GM12878 (cell line): Measurements from ENCODE around the gene PPARA. TPM values are rescaled to one million over a fixed set of nuclear protein-coding genes. Genes with fewer than 3 reads are reported as not detected.

ENCODE experiments used
- ATAC-seq: fragments of 200-7000 bp; cut with Tn5 transposase; 3 replicates; pipeline ENCODE4 v1.9.1; 2020; ENCODE audit warnings: mild to moderate bottlenecking, moderate library complexity
- BruUV-seq: library from RNA; stranded (reverse); fragments of 400-500 nt; replicated peaks from 2 replicates; lab custom pipeline; 2021; lab: Mats Ljungman, UMichigan
- CTCF ChIA-PET: fragments of 300-600 bp; sonication (Branson Sonifier 250); formaldehyde crosslinking; extraction: SDS; loops from one replicate; lab custom pipeline; 2021; ENCODE audit warnings: inconsistent platforms; lab: Yijun Ruan, JAX
- POLR2A ChIA-PET: fragments of 350-600 bp; formaldehyde crosslinking; extraction: SDS; loops from one replicate; lab custom pipeline; 2021; ENCODE audit warnings: inconsistent platforms; lab: Charles Lee
- RAD21 ChIA-PET: fragments of 300-600 bp; sonication (Branson Sonifier 250); formaldehyde crosslinking; loops from one replicate; lab custom pipeline; 2023; ENCODE audit warnings: antibody characterized with exemption; ENCODE audit not compliant: unreplicated experiment; lab: Charles Lee
- SMC1A ChIA-PET: fragments of 300-600 bp; sonication (Branson Sonifier 250); formaldehyde crosslinking; loops from one replicate; lab custom pipeline; 2023; ENCODE audit not compliant: unreplicated experiment, uncharacterized antibody; lab: Charles Lee
- DNase-seq: peaks from one replicate; pipeline ENCODE4 v3.0.0-alpha.2; 2011; ENCODE audit warnings: low read depth, low spot score
- FAIRE-seq: peaks from 3 replicates; lab custom pipeline; 2011; peaks lifted over from hg19 to GRCh38; lab: Jason Lieb, UNC
- H2AFZ ChIP-seq: 2 replicates; pipeline ENCODE4 v1.6.0; 2011; ENCODE audit warnings: low read depth, low read length, control low read depth; ENCODE audit not compliant: control insufficient read depth
- H3K27ac ChIP-seq: 2 replicates; pipeline ENCODE4 v1.5.1; 2011; ENCODE audit warnings: control low read depth; ENCODE audit not compliant: control insufficient read depth, insufficient read depth
- H3K27me3 ChIP-seq, 2 experiments: replicated peaks in 1 of 2; 2 replicates each; pipeline versions ENCODE4 v1.6.0 to v1.6.1; 2011; ENCODE audit warnings: low read length in 1 of 2; ENCODE audit not compliant: control insufficient read depth in 2 of 2, insufficient read depth in 2 of 2
- H3K36me3 ChIP-seq, 2 experiments: 2 replicates each; pipeline ENCODE4 v1.5.1; 2011; ENCODE audit warnings: low read length in 1 of 2; ENCODE audit not compliant: control insufficient read depth in 2 of 2, insufficient read depth in 2 of 2
- H3K4me1 ChIP-seq: 2 replicates; pipeline ENCODE4 v1.6.1; 2011; ENCODE audit warnings: mild to moderate bottlenecking, low read length, moderate library complexity, mixed read lengths; ENCODE audit not compliant: control insufficient read depth, insufficient read depth
- H3K4me2 ChIP-seq: 2 replicates; pipeline ENCODE4 v1.6.0; 2011; ENCODE audit warnings: control low read depth; ENCODE audit not compliant: control insufficient read depth, insufficient read depth
- H3K4me3 ChIP-seq: fragments of 200-600 bp; sonication (generic); 2 replicates; pipeline ENCODE4 v1.5.1; 2016
- H3K79me2 ChIP-seq: 2 replicates; pipeline ENCODE4 v1.6.0; 2011; ENCODE audit warnings: low read length; ENCODE audit not compliant: control insufficient read depth, insufficient read depth
- H3K9ac ChIP-seq: 2 replicates; pipeline ENCODE4 v1.8.0; 2011; ENCODE audit warnings: low read length, control low read depth, mixed read lengths; ENCODE audit not compliant: control insufficient read depth, insufficient read depth
- H3K9me3 ChIP-seq: replicated peaks from 3 replicates; pipeline ENCODE4 v1.5.1; 2011; ENCODE audit warnings: mild to moderate bottlenecking, low read length; ENCODE audit not compliant: control insufficient read depth, insufficient read depth
- H4K20me1 ChIP-seq: 2 replicates; pipeline ENCODE4 v1.6.0; 2011; ENCODE audit not compliant: control insufficient read depth, insufficient read depth
- BACH1 ChIP-seq: fragments of 450-650 bp; IDR thresholded peaks from 2 replicates; pipeline ENCODE4 v1.6.1; 2017; ENCODE audit warnings: mild to moderate bottlenecking, borderline replicate concordance
- CHD2 ChIP-seq: IDR thresholded peaks from 2 replicates; pipeline ENCODE4 v1.6.1; 2011; ENCODE audit warnings: low read depth, low read length, improper control_type of control experiment, borderline replicate concordance
- FOS ChIP-seq: IDR thresholded peaks from 3 replicates; pipeline ENCODE4 v1.6.1; 2011; ENCODE audit warnings: borderline replicate concordance; ENCODE audit not compliant: insufficient read length; ENCODE audit errors: extremely low read depth
- HDAC2 ChIP-seq: fragments of 200-600 bp; sonication (generic); IDR thresholded peaks from 2 replicates; pipeline ENCODE4 v1.6.1; 2017
- MTA3 ChIP-seq: IDR thresholded peaks from 2 replicates; pipeline ENCODE4 v1.6.1; 2012; ENCODE audit warnings: low read length, inconsistent platforms, borderline replicate concordance
- MYB ChIP-seq: fragments of 150-350 bp; IDR thresholded peaks from 2 replicates; pipeline ENCODE4 v1.6.1; 2014; ENCODE audit warnings: mild to moderate bottlenecking, low read depth, low read length, borderline replicate concordance
- POLR2AphosphoS2 ChIP-seq: IDR thresholded peaks from 2 replicates; pipeline ENCODE4 v1.6.1; 2011; ENCODE audit warnings: low read depth, mild to moderate bottlenecking, low read length, improper control_type of control experiment, moderate library complexity
- RUNX3 ChIP-seq: IDR thresholded peaks from 2 replicates; pipeline ENCODE4 v1.6.1; 2012; ENCODE audit warnings: low read length, inconsistent platforms
- ZNF217 ChIP-seq: fragments of 450-650 bp; IDR thresholded peaks from 2 replicates; pipeline ENCODE4 v1.6.1; 2017; ENCODE audit warnings: antibody characterized with exemption, mild to moderate bottlenecking
- WGBS: methylation state at CpG from one replicate; pipeline ENCODE4 v1.1.6; 2016; ENCODE audit warnings: low lambda C conversion rate; ENCODE audit not compliant: insufficient replicate concordance, insufficient coverage; ENCODE audit errors: missing lambda C conversion rate; 5-methylcytosine and 5-hydroxymethylcytosine counted together
- in situ Hi-C: fragments of 300-500 bp; cut with MboI; formaldehyde crosslinking; loops from 9 replicates; pipeline ENCODE4 v1.14.3; 2018; ENCODE audit warnings: mixed read lengths
- intact Hi-C: fragments of 100-400 bp; cut with micrococcal nuclease; formaldehyde crosslinking; loops from one replicate; pipeline ENCODE4 v1.14.2; 2022; ENCODE audit not compliant: unreplicated experiment
- polyA plus RNA-seq, 11 experiments: library from polyadenylated mRNA; depleted of rRNA in 4 of 11; unstranded in 6 of 11; stranded (reverse) in 5 of 11; fragments of >200 nt; fragmentation: Nextera tagmentation in 4 of 11; fragmentation: Illumina TruSeq in 1 of 11; extraction: Ambion mirVana in 4 of 11; extraction: Trizol in 1 of 11; gene quantifications; 1 replicate in 1 of 11; 2 replicates in 10 of 11; pipeline versions ENCODE4 v1.2.1 to v1.2.3, GENCODE V29; 2011 to 2016; ENCODE audit warnings: inconsistent platforms in 2 of 11, missing spikeins in 2 of 11, low read depth in 1 of 11
- total RNA-seq, 4 experiments: library from RNA; depleted of rRNA in 3 of 4; stranded (reverse); fragments of >200 nt in 3 of 4; fragmentation: Illumina TruSeq in 1 of 4; extraction: Trizol in 1 of 4; gene quantifications; 2 replicates each; pipeline versions ENCODE4 v1.2.1 to v1.2.3, GENCODE V29; 2013 to 2021
- TF ChIP-seq, protein P1 (sequence below): fragments of 450-650 bp; IDR thresholded peaks from 2 replicates; pipeline ENCODE4 v1.6.1; 2017; ENCODE audit warnings: mild to moderate bottlenecking, moderate library complexity
- TF ChIP-seq, protein P2 (sequence below): fragments of 450-650 bp; conservative IDR thresholded peaks from 2 replicates; pipeline ENCODE4 v1.6.1; 2017; ENCODE audit warnings: mild to moderate bottlenecking, moderate library complexity
- TF ChIP-seq, protein P3 (sequence below): IDR thresholded peaks from 2 replicates; pipeline ENCODE4 v1.6.1; 2011; ENCODE audit warnings: low read depth, low read length, improper control_type of control experiment, borderline replicate concordance
- TF ChIP-seq, protein P4 (sequence below): IDR thresholded peaks from 2 replicates; pipeline ENCODE4 v1.6.1; 2011; ENCODE audit warnings: mild to moderate bottlenecking, low read depth, low read length, moderate library complexity; ENCODE audit not compliant: insufficient replicate concordance
- TF ChIP-seq, protein P5 (sequence below): IDR thresholded peaks from 2 replicates; pipeline ENCODE4 v1.6.1; 2012; ENCODE audit warnings: low read depth, low read length, improper control_type of control experiment

The PPARA gene
- total and polyA plus RNA-seq, 10 of the 15 experiments (the other 5 are each of a cell fraction or from before 2014, with no cell fraction given) = 0.72 to 10.4 (median 4.6) TPM

DNA sequence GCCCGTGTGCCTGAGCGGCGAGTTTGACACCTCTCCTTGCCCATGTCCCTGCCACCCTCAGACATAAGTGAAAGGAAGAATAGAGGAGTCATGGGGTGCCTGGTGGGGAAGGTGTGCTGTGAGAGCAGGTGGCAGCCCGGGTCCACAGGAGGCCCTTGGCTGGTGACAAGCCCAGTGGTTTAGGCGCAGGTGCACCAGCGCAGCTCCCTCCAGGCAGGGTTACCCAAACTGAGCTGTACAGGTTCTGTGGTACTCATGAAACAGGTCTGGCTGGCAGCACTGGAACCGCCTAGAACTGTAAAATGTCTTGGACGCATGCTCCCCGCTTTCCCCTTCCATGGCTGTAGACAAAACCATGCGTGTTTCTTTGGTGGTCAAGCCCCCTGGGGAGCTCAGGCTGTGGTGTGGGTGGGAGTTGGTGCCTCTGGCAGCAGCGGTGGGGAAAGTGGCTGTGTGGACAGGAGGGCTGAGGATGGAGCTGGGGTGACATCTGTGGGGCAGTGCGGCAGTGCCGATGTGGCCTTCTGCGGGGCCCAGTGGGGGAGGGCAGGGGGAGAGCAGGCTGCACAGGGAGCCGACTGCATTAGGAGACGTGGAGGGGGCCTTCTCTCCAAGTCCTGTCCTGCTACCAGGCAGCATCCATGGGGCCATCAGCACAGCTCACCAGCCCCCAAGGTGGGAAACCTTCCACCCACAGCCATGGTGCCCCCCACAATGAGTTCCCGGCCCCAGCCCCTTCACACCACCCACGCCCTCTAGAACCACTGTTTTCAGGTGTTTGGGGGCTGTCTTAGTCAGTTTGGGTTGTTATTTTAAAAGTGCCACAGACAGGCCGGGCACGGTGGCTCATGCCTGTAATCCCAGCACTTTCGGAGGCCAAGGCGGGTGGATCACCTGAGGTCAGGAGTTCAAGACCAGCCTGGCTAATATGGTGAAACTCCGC, 140.8 kb downstream of the PPARA start:
- Histone ChIP-seq H3K27me3 (no peaks in the 10 kb centered on the region), H3K27ac (no peak overlapping the region), H3K9me3 (no peaks in the 10 kb centered on the region; the same call in 2 of the 3 replicates), H3K4me2 (no peak overlapping the region), H3K36me3 (peaks cover 0 to 3% of the 10 kb centered on the region in 2 experiments; a peak in 2 of 4 replicates), H3K9ac (no peak overlapping the region), H3K4me3 (no peak overlapping the region), H3K4me1 (peaks cover 41% of the 10 kb centered on the region), H2AFZ (no peak overlapping the region), H3K79me2 (peaks cover 23% of the 10 kb centered on the region), H4K20me1 (no peaks in the 10 kb centered on the region)
- ATAC-seq (no peak), DNase-seq (no peak), FAIRE-seq (no peak)
- ChIA-PET POLR2A (interaction anchor here (0.6 to 1.1 kb wide), 2 partner anchors 10 to 983 kb away, joined by 3 to 4 read pairs; no protein-coding TSS in a partner anchor), CTCF (no interaction called here), RAD21 (no interaction called here), SMC1A (no interaction called here)
- no TSS peak for BruUV-seq
- in situ Hi-C loops = no loop called here
- intact Hi-C loops = no loop called here
- WGBS = 96% methylated on average over 20 of the region's 23 CpGs
- TF ChIP-seq MYB (no peak), POLR2AphosphoS2 (no peak), ZNF217 (no peak), RUNX3 (no peak), BACH1 (no peak), HDAC2 (no peak), FOS (no peak), CHD2 (no peak), MTA3 (no peak)
- TF ChIP-seq, protein P1, sequence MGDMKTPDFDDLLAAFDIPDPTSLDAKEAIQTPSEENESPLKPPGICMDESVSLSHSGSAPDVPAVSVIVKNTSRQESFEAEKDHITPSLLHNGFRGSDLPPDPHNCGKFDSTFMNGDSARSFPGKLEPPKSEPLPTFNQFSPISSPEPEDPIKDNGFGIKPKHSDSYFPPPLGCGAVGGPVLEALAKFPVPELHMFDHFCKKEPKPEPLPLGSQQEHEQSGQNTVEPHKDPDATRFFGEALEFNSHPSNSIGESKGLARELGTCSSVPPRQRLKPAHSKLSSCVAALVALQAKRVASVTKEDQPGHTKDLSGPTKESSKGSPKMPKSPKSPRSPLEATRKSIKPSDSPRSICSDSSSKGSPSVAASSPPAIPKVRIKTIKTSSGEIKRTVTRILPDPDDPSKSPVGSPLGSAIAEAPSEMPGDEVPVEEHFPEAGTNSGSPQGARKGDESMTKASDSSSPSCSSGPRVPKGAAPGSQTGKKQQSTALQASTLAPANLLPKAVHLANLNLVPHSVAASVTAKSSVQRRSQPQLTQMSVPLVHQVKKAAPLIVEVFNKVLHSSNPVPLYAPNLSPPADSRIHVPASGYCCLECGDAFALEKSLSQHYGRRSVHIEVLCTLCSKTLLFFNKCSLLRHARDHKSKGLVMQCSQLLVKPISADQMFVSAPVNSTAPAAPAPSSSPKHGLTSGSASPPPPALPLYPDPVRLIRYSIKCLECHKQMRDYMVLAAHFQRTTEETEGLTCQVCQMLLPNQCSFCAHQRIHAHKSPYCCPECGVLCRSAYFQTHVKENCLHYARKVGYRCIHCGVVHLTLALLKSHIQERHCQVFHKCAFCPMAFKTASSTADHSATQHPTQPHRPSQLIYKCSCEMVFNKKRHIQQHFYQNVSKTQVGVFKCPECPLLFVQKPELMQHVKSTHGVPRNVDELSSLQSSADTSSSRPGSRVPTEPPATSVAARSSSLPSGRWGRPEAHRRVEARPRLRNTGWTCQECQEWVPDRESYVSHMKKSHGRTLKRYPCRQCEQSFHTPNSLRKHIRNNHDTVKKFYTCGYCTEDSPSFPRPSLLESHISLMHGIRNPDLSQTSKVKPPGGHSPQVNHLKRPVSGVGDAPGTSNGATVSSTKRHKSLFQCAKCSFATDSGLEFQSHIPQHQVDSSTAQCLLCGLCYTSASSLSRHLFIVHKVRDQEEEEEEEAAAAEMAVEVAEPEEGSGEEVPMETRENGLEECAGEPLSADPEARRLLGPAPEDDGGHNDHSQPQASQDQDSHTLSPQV = no peak
- TF ChIP-seq, protein P2, sequence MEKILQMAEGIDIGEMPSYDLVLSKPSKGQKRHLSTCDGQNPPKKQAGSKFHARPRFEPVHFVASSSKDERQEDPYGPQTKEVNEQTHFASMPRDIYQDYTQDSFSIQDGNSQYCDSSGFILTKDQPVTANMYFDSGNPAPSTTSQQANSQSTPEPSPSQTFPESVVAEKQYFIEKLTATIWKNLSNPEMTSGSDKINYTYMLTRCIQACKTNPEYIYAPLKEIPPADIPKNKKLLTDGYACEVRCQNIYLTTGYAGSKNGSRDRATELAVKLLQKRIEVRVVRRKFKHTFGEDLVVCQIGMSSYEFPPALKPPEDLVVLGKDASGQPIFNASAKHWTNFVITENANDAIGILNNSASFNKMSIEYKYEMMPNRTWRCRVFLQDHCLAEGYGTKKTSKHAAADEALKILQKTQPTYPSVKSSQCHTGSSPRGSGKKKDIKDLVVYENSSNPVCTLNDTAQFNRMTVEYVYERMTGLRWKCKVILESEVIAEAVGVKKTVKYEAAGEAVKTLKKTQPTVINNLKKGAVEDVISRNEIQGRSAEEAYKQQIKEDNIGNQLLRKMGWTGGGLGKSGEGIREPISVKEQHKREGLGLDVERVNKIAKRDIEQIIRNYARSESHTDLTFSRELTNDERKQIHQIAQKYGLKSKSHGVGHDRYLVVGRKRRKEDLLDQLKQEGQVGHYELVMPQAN = no peak
- TF ChIP-seq, protein P3, sequence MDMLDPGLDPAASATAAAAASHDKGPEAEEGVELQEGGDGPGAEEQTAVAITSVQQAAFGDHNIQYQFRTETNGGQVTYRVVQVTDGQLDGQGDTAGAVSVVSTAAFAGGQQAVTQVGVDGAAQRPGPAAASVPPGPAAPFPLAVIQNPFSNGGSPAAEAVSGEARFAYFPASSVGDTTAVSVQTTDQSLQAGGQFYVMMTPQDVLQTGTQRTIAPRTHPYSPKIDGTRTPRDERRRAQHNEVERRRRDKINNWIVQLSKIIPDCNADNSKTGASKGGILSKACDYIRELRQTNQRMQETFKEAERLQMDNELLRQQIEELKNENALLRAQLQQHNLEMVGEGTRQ = no peak
- TF ChIP-seq, protein P4, sequence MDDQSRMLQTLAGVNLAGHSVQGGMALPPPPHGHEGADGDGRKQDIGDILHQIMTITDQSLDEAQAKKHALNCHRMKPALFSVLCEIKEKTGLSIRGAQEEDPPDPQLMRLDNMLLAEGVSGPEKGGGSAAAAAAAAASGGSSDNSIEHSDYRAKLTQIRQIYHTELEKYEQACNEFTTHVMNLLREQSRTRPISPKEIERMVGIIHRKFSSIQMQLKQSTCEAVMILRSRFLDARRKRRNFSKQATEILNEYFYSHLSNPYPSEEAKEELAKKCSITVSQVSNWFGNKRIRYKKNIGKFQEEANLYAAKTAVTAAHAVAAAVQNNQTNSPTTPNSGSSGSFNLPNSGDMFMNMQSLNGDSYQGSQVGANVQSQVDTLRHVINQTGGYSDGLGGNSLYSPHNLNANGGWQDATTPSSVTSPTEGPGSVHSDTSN = no peak
- TF ChIP-seq, protein P5, sequence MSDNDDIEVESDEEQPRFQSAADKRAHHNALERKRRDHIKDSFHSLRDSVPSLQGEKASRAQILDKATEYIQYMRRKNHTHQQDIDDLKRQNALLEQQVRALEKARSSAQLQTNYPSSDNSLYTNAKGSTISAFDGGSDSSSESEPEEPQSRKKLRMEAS = no peak
